Kidney epithelial cell (primary cell): ENCODE data around the gene ALPK1. TPM values are rescaled to one million over a fixed set of nuclear protein-coding genes. Genes with fewer than 3 reads are reported as not detected.
"Not testable (repeated sequence)": the region's sequence is repeated elsewhere in the genome, so short reads cannot be mapped to it uniquely, and the experiment has no call there.

Experiments
- DNase-seq: peaks from one replicate; pipeline ENCODE4 v3.0.0-alpha.2; 2010; ENCODE audit warnings: low read depth
- H3K27me3 ChIP-seq: 2 replicates; pipeline ENCODE4 v1.6.0; 2011; ENCODE audit warnings: low read length; ENCODE audit not compliant: control insufficient read depth, insufficient read depth
- H3K36me3 ChIP-seq: 2 replicates; pipeline ENCODE4 v1.5.1; 2011; ENCODE audit warnings: low read length; ENCODE audit not compliant: control insufficient read depth, insufficient read depth
- H3K4me3 ChIP-seq: 2 replicates; pipeline ENCODE4 v1.5.1; 2011; ENCODE audit warnings: low read depth, mild to moderate bottlenecking, control low read depth, low read length
- total RNA-seq: library from RNA; depleted of rRNA; stranded (reverse); fragments of >200 nt; gene quantifications from 2 replicates; pipeline ENCODE4 v1.2.3, GENCODE V29; 2015
- TF ChIP-seq, protein P1 (sequence below): IDR thresholded peaks from 2 replicates; pipeline ENCODE4 v1.5.1; 2011; ENCODE audit warnings: mild to moderate bottlenecking, moderate library complexity, low read length, control low read depth, inconsistent platforms; ENCODE audit not compliant: insufficient read depth, poor library complexity, severe bottlenecking

Gene ALPK1
- total RNA-seq, 1 donor from 2014 or later = 12.5 TPM

DNA sequence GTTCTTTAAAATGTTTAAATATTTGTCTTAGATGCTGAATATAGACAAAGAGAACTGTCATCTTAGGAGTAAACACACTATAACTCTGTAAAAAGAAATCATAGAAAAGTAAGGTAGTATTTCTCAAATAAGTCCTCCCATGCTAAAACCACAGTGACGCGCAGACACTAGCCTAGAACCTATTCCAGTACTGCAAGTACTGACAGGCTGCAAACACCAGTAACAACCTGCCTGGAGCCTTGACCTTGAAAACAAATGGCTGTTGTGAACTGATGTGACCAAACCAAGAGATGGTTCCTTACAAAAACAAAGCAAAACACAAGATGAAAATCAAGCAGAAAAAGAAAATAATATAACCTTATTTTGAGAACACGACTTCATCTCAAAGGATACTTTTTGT, 19.9 kb upstream of the ALPK1 start:
- H3K36me3 ChIP-seq = no peaks in the 10 kb centered on the region
- H3K4me3 ChIP-seq = no peak overlapping the region
- TF ChIP-seq, protein P1, sequence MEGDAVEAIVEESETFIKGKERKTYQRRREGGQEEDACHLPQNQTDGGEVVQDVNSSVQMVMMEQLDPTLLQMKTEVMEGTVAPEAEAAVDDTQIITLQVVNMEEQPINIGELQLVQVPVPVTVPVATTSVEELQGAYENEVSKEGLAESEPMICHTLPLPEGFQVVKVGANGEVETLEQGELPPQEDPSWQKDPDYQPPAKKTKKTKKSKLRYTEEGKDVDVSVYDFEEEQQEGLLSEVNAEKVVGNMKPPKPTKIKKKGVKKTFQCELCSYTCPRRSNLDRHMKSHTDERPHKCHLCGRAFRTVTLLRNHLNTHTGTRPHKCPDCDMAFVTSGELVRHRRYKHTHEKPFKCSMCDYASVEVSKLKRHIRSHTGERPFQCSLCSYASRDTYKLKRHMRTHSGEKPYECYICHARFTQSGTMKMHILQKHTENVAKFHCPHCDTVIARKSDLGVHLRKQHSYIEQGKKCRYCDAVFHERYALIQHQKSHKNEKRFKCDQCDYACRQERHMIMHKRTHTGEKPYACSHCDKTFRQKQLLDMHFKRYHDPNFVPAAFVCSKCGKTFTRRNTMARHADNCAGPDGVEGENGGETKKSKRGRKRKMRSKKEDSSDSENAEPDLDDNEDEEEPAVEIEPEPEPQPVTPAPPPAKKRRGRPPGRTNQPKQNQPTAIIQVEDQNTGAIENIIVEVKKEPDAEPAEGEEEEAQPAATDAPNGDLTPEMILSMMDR = no peak
- DNase-seq = no peak
- no peaks in the 10 kb centered on the region for H3K27me3 ChIP-seq

DNA sequence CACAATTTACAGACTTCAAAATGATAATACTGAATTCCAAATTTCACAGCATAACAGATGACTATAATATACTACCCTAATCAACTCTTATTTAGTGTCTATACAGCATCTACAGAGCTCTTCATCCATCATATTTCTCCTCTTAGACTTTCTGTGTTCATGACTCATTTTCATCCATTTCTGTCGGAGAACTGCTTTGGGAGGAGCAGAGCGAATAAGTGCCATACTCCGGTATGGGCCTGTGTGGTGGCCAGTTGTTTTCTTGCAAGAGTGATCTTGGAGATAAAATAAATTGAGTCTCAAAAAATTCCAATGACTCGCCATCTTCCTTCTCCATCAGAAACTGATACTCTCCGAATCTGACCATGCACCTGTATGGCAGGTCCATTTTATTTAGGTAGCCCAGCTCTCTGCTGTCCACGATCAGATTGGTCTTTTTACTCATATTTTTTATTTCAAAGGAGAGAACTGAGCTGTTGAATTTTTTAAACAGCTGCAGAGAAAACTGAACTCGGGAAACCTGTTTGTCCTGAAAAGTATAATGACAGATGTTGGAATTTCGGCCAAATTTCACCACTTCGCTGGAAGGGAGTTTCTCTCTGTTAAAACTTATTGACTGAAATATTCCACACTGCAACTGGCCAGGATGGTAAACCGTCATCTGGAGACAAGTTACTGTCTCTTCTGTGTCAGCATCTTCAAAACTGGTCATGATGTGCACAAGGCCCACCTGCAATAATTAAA, 19.3 kb upstream of the ALPK1 start:
- H3K27me3 ChIP-seq = no peaks in the 10 kb centered on the region
- no peak for DNase-seq
- H3K4me3 ChIP-seq = no peak overlapping the region
- TF ChIP-seq, protein P1 = no peak
- H3K36me3 ChIP-seq = no peaks in the 10 kb centered on the region

DNA sequence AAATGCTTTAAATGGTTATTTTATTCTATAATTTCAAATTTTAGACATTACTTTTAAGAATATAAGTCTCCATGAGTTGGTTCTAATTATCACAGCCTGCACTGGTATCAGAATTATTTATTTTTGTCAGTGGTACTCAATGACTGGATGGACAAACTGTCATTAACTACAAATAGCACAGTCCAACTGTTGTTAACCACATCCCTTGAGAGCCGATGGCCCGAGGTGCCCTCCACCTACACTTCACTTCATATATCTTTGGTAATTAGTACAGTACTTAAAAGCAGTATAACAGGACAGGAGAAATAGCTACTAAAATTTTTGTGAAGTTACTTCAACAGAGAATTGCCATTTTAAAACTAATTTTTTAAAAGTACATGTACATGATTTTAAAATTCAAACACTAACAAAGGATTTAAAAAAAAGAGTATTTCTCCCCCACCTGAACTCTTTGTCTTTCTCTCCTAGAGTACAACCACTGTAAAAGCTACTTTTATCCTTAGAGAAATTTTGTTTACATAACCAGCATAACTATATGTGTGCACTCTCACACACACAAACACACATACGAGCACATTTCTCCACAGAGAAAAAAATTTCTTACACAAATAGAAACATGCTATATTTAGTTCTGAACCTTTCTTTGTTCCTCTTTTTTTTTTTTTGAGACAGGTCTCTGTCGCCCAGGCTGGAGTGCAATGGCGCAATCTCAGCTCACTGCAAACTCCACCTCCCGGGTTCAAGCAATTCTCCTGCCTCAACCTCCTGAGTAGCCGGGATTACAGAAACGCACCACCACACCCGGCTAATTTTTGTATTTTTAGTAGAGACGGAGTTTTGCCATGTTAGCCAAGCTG, 17.9 kb upstream of the ALPK1 start:
- Histone ChIP-seq H3K36me3 (no peaks in the 10 kb centered on the region), H3K27me3 (no peaks in the 10 kb centered on the region), H3K4me3 (no peak overlapping the region)
- TF ChIP-seq, protein P1 = no peak
- DNase-seq = no peak

DNA sequence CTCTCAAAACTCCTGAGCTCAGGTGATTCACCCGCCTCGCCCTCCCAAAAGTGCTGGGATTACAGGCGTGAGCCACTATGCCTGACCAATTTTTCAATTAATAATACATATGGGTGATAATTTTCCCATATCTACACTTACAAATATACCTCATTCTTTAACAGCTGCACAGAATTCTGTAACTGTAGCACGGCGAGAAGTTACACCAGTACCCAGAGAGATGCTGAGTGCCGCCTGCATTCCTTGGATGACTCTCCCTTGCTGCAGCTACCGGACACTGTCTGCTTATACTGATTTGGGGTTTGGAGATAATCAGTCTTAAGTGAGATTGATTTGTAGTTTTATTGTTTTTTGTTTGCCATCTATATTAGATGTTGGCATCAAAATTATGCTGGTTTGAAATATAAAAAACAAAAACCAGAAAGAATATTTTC, 17.3 kb upstream of the ALPK1 start:
- no peaks in the 10 kb centered on the region for H3K36me3 ChIP-seq
- DNase-seq = no peak
- H3K27me3 ChIP-seq = no peaks in the 10 kb centered on the region
- TF ChIP-seq, protein P1 = no peak
- no peak overlapping the region for H3K4me3 ChIP-seq

DNA sequence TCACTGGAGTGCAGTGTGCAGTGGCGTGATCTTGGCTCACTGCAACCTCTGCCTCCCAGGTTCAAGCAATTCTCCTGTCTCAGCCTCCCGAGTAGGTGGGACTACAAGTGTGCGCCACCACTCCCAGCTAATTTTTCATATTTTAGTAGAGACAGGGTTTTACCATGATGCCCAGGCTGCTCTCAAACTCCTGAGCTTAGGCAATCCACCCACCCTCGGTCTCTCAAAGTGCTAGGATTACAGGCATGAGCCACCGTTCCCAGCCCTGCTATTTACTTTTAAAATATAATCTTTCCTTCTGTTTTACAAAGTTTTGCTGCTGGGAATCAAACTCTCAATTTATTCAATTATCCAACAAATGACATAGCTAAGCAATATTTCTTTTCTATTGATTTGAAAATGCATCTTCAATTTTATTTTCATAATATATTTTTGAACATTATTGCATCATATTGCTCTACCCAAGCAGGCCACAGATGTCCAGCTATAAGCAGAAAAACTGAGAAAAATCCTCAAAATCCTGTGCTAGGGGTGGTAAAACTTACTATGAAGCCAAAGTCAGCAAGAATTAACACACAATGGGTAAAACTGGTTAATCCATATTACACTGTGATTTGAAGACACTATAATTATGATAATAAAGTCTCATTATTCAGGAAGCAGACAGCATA, 16.6 kb upstream of the ALPK1 start:
- H3K4me3 ChIP-seq = no peak overlapping the region
- TF ChIP-seq, protein P1 = no peak
- DNase-seq = no peak

DNA sequence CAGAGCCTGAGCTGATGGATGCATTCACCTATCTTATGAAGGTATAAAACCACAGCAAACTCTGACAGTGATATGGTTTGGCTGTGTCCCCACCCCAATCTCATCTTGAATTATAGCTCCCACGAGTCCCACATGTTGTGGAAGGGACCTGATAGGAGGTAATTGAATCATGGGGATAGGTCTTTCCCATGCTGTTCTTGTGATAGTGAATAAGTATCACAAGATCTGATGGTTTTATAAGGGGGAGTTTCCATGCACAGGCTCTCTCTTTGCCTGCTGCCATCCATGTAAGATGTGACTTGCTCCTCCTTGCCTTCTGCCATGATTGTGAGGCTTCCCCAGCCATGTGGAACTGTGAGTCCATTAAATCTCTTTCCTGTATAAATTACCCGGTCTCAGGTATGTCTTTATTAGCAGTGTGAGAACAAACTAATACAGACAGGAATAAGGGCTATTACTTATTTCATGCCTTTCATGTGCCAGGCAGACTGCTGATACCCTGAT, 15.2 kb upstream of the ALPK1 start:
- not testable (repeated sequence) for H3K4me3 ChIP-seq, H3K36me3 ChIP-seq, H3K27me3 ChIP-seq, DNase-seq

More for the DNA sequence above, 16.6 kb upstream of the ALPK1 start:
- Histone ChIP-seq H3K27me3 (no peaks in the 10 kb centered on the region), H3K36me3 (no peaks in the 10 kb centered on the region)
